K562 treated with DMSO at 1 percent for 24 hours (cell line): ENCODE measurements around the gene C9orf153. TPM values are rescaled to one million over a fixed set of nuclear protein-coding genes. Genes with fewer than 3 reads are reported as not detected.

Experiments
- total RNA-seq: library from RNA; unstranded; fragments of 300-600 nt; gene quantifications from 2 replicates; pipeline ENCODE4 v1.2.3, GENCODE V29; 2022; ENCODE audit warnings: low read depth; ENCODE audit not compliant: insufficient read depth

The C9orf153 gene
- not detected in 2 replicates for total RNA-seq

GRCh38 chr9:86259557-86259956 lies at the start of gene C9orf153:
Gene C9orf153, minus strand, starts transcription at chr9:86259657. Its CDS starts 30,054 bp downstream, at chr9:86229603.

GRCh38 chr9:86282077-86282978 lies 22.9 kb upstream of the C9orf153 start, which contains the start of gene ISCA1:
Gene ISCA1, minus strand, starts transcription at chr9:86282538. Its CDS starts 80 bp downstream, at chr9:86282458.

Other genes with a start within 250 kb of the C9orf153 start
- 0.91 and 1.7 TPM in 2 replicates for gene GOLM1, start 160.1 kb downstream of the C9orf153 start, total RNA-seq
- gene ISCA1, start 22.9 kb upstream of the C9orf153 start, total RNA-seq = 8.9 and 10.1 TPM in 2 replicates
- 7.4 and 8.8 TPM in 2 replicates for gene TUT7, start 94.8 kb upstream of the C9orf153 start, total RNA-seq